NCI-H748 (cell line): Measurements from ENCODE around the gene UBTD1.
"Not testable (repeated sequence)": the region's sequence is repeated elsewhere in the genome, so short reads cannot be mapped to it uniquely, and the experiment has no call there.

ENCODE experiments used
- DNase-seq: peaks from one replicate; lab custom pipeline; 2025; ENCODE audit not compliant: unreplicated experiment; lab: John Stamatoyannopoulos, UW

The UBTD1 gene

DNA sequence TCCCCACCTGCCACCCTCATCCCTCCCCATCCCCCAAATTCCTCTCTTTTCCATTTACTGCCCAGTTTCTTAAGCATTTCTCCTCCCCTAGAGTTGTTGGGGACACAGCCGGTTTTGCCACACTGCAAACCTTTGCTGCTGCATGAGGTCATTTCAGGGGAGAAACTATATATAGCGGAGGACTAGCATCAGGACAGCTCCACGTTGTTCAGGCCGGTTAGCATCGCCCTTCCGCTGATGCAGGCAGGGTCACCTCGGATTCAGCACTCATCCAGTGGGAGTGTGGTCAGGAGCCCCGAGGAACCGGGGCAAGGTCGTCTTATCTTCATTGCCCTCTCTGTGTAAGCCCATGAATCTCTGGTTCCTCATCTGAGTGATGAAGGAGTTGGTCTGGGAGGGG lies 15.6 kb downstream of the UBTD1 start:
- DNase-seq, result no peak

DNA sequence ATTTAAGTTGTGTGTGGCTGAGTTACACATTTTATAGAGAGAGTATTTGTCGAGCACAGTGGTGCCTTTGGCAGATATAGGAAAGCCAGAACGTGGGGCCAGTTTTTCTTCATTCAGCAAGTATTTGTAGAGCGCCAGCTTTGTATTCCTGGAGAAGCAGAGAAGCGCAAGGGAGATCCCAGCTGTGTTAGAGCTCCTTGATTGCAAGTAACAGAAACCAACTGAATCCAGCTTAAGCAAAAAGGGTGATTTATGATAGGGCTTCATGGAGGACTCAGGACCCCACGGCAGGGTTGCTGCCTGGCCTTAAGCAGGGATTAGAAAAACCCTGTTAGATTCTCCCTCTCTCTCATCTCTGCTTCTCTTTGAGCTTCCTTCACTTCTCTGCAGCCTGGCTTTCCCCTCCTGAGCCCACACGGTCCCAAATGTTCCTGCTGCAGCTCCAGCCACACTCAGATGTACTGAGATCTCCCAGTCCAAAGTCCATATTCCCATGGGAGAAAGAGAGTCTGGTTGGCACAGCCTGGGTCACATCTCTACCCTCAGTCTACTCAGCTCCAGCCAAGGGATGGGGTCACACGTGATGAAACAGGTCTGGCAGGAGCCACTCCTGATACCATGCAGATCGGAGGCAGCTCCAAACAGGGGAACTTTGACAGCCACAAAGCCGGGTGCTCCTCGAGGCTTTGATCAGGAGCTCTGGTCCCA lies 16.7 kb downstream of the UBTD1 start:
- peak; percentile 2 for DNase-seq

DNA sequence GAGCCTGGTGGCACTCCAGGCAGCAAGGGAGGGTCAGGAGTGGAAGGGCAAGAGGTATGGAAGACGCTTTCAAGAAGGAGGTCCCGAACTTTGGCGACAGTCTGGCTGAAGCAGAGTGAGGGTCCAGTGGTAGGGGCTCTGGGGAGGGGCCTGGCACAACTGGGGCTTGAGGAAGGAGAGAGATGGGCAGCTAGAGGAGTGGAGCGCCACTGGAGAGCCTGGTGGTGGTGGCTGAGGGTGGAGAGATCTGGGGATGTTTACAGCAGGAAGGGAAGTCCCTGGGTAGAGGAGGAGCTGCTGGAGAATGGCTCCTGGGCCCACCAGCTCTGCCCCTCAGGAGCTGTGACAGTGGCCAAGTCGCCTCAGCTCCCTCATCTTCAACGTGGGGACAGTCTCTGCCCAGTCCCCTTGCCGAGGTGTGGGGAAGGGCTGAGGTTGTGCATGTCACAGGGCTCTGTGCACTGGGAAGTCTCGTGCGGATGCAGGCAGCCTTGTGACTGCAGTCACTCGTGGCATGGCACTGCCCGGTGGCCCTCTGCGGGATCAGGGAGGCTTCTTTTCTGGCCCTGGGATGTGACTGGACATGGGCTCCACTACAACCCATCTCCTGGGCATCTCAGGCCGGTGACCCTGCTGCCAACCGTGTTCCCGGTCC lies 18.5 kb downstream of the UBTD1 start:
- no peak for DNase-seq

DNA sequence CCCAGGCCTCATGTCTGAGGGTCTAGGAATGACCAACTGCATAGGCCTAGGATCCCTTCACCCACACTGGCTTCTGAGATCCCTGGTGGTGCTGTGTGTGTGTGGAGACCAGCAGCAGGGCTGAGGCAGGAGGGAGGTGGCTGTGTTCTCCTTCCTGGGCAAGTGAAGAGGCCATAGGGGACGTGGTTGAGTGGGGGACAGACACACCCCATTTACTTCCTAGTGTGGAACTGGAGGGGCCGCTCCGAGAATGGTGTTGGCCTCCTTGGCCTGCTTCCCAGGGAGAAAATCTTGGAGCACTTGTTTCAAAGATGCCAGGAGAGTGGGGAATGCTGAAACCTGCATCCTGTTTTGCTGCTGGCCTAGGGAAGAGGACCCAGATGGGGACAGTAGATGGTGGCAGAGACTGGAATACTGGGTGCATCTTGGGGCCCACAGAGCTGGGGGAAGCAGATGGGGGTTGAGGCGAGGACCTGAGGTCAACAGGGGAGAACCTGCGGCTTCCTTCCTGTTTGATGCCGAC lies 19.1 kb downstream of the UBTD1 start:
- DNase-seq, result no peak

DNA sequence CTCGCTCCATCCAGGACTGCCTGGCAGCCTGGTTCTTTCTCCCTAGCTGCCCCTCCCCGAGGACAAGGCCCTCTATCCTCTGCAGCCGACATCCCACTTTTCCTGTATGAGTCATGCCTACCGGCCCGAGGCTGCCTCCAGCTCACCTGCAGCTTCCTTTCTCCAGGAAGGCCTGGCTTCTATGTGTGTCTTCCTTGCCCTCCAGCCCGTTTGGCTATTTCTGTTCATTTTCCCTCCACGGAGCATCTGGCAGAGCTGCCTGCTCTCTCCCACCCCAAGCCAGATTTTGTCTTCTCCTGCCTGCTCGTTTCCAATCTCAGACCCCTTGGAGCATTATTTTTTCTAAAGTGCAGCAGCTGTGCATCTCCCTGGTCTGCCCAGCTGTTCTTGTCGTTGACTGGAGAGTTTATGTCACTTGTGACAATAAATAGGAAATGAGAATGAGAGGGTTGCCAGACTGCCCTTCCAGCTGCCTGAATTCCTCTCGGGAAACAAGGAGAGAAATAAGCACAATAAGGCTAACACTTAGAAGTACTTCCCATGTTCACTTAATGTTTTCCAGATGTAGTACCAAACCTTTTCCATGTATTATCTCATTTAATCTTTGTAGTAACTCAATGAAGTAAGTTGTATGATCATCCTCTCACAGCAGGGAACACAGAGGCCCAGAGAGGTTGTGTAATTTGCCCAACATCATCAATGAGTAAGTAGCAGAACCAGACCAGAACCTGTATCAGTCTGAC lies 19.7 kb downstream of the UBTD1 start:
- no peak for DNase-seq

DNA sequence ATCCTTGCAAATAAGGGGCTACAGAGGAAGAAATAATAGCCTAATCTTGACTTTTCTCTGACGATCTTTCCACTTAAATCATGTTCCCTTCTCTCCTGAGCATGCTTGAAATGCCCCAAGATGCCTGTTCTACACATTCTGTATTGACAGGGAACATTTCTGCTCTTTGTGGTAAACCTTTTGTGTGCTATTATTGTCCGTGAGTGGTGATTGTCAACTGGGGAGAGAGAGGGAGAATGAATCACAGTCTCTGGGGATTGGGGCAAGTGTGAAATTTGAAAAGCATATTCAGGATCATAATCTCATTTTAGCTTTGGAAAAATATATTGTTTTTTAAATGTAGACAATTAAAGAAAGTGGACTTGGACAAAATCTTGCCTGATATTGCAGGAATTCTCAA lies 20.6 kb downstream of the UBTD1 start:
- DNase-seq, result no peak

DNA sequence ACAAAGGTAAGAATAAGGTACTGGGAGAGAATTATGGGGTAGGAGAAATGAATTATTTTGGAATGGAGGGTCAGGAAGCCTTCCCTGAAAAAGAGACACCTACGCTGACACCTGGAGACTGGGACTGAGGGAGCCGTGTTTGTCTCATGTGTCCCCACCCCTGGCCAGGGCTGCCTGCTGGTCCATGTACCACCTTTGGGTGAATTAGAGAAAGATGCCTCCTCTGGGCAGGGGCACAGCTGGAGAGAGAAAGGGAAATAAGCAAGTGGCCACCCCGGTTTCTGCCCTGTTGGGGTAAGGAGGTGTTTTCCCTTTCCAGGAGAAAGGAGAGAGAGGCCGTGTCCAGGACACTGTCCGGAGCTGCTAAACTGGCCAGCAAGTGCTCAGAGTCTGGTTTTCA lies 21.8 kb downstream of the UBTD1 start:
- DNase-seq, result no peak

DNA sequence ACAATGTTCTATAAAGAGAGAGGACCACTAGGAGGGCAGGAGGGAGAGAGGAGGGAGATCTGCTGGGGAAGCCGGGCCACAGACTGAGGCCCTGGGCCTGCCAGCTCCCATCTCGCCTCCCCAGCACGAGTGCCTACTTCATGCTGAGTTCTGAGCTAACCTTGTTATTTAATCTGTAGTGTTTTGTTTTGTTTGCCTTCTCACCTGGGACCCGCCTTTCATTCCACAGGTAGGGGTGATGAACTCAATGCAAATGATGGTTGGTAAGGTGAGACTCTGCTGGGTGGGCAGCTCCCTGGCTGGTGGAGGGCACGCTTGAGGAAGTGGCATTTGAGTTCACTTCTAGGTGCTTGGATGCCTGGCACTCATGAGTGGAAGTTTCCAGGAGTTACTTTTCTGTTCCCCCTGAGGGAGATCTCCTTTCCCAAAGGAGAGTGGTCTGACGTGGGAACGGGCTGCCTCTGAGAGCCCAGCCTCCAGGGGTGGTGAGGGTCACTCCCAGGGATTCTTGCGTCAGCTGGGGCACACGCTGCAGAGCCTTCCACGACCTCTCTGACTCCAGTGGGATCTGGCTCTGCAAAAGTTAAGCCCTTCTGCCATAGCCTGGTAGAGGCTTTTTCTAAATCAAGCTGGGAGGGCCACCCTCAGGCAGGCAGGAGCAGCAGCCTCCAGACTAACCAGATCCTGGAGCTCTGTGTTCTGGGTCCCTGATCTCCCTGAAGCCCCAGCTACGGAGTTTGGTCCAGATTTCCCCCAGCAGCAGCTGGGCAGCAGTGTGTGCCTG lies 22.4 kb downstream of the UBTD1 start:
- no peak for DNase-seq

DNA sequence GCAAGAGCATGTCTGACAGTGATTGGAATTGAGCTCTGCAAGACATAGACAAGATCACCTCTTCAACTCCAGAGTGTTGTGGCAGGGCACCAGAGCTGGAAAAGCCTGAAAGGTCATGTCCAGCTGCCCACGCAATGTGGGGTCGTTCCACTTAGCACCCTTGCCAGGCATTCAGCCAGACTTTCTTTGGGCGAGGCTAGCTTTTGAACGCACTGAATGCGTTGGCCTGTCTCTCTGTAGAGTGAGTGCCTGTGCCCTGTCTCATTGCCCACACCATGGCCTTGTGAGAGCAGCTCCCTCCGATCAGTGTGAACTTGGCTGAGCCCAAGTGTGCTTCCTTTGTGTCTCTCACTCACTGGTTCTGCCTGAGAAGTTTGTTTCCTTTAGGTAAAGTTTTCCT lies 23.3 kb downstream of the UBTD1 start:
- no peak for DNase-seq

DNA sequence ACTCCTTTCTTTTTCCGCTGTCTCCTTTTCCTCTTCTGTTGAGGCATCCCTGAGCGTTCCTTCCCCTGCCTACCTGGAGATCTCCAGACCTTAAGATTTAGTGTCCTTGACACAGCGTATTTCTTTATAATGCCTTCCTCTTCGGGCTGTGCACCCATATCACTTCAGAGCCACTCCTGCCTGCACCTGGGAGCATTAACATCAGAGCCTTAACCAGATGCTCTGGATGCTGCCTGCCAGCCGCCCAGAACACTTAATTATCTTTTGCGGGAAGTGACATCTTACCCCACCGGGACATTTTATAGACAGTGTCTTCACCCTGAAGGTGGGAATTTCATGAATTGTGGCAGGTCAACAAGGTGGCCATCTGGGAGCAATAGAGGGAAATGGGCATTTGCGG lies 24.2 kb downstream of the UBTD1 start:
- no peak for DNase-seq

DNA sequence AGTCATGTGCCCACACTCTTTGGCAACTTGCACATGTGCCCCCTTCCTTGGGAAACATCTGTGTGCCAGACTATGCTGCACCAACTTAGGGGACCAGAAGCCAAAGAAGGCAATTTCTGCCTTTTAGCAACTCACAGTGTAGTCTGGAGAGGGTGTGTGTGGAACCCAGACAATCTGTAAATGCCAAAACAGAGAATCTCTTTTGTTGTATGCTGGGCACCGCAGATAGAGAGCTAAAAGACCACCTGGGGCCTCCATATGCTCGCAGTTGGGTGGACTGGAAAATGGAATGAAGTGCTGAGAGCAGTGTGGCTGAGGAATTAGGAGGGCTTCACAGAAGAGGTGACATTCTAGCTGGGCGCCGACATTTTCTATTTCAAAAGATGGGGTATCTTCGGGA lies 26.4 kb downstream of the UBTD1 start:
- DNase-seq, result no peak

DNA sequence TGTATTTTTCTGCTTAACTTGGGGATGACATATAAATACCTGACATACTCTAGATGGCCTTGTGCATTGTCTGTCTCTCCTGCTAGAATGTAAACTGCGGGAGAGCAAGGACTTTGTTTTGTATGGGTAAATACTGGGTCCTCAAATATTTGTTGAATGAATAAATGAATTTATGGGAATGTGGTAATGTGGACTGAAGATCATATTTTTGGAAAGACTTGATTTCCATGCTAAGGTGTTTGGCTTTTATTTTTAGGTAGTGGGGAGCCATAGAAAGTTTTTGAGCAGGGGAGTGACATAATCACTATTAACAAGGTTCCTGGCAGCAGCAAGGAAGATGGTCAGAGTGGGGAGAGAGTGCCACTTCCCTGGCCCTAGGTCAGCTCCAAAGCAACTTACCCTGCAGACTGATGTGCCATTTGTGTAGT lies 27.0 kb downstream of the UBTD1 start:
- DNase-seq, result no peak

DNA sequence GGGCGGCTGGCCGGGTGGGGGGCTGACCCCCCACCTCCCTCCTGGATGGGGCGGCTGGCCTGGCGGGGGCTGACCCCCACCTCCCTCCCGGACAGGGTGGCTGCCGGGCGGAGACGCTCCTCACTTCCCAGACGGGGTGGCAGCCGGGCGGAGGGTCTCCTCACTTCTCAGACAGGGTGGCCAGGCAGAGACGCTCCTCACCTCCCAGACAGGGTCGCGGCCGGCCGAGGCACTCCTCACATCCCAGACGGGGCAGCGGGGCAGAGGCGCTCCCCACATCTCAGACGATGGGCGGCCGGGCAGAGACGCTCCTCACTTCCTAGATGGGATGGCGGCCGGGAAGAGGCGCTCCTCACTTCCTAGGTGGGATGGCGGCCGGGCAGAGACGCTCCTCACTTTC lies 30.2 kb downstream of the UBTD1 start:
- not testable (repeated sequence) for DNase-seq

DNA sequence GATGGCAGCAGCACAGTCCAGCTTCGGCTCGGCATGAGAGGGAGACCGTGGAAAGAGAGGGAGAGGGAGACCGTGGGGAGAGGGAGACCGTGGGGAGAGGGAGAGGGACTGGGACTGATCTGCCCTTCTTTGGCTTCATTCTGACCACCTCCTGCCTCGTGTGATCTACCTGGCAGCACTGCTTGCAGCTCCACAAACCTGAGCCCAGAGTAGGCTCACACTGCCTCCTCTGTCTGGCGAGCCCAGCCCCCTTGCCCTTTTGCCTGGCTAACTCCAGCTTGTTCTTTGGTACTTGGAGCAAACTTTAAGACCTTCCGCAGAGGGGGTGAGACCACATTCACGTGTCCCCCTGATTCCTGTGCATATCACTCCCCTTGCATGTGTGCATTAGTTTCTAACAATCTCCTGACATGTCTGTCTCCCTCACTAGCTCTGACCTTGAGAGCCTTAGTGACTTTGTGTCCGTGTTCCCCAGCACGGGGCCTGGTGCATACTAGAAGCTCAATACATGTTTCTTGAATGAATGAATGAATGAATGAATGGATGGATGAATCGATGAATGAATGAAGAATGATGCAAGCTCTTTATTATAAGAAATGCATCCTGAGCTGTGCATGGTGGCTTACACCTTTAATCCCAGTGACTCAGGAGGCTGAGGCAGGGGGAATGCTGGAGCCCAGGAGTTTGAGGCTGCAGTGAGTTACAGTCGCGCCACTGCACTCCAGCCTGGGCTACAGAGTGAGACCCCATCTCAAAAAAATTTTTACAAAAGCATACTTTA lies 31.2 kb downstream of the UBTD1 start:
- no peak for DNase-seq

DNA sequence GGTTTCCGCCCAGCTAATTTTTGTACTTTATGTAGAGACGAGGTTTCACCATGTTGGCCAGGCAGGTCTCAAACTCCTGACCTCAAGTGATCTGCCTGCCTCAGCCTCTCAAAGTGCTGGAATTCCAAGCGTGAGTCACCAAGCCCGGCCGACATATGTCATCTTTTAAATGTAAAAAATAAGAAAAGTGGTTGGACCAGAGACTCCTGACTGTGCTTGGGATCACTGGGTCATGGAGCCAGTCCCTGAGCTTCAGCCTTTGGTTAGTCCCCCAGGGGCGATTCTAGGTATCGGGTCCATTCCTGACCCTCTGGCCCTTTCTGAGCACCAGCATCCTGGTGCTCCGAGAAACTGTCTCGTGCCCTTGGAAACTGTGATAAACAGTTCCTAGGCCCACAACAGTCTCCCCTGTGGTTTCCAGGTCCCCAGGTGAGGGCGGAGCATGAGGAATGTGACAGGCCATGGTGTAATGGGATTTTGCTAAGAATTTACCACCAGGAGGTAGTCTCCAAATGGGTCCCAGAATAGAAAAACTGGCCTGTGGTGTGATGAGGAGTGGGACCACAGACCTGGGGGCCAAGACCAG lies 32.8 kb downstream of the UBTD1 start:
- DNase-seq, result no peak

DNA sequence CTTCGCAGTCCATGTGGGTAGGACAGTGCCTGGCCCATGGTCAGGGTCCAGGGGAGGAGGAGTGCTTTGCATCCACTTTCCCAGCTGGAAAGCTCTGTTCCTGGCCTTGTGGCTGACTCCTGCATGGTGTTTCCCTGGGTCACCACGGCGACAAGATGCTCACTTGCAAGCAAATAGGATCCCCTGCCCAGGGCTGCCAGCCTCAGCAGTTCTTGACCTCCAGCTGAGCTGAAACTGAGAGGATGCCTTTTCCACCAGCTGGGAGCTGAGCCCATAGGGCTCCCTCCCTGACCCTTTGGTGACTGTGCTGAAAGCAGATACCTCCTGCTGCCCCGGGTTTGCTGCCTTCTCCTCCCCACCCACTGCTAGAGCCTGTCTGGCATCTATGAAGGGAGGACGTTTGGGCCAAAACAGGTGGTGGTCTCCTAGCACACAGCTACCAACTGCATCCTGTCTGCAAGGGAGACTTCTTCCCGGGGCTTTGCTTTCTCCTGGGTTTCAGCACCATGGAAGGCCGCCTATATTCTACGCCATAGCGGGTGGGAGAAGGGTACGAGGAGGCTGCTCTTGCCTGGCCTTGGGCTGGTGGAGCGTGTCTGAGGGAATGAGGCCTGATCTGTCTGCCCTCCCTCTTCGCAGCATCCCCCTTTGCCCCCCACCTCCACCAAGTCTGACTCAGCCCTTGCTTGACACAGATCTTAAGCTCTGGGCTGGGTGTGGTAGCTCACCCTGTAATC lies 34.4 kb downstream of the UBTD1 start:
- DNase-seq, result peak; percentile 2

DNA sequence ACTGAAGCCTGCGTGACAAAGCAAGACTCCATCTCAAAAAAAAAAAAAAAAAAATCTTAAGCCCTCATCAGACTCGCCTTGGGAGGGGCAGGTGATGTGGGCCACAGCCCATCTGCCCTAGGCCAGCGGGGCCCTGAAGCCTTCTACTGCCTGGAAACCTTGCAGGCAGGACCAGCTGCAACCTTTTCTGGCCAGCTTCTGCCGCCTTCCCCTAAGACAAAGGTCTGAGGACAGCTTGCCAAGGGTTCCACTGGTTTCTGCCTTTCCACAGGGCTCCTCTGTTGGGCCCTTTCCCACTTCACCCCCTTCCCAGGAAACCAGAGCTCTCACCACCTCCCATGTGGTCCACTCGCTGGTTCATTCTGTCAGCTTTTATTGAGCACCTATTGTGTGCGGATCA lies 35.2 kb downstream of the UBTD1 start:
- no peak for DNase-seq

DNA sequence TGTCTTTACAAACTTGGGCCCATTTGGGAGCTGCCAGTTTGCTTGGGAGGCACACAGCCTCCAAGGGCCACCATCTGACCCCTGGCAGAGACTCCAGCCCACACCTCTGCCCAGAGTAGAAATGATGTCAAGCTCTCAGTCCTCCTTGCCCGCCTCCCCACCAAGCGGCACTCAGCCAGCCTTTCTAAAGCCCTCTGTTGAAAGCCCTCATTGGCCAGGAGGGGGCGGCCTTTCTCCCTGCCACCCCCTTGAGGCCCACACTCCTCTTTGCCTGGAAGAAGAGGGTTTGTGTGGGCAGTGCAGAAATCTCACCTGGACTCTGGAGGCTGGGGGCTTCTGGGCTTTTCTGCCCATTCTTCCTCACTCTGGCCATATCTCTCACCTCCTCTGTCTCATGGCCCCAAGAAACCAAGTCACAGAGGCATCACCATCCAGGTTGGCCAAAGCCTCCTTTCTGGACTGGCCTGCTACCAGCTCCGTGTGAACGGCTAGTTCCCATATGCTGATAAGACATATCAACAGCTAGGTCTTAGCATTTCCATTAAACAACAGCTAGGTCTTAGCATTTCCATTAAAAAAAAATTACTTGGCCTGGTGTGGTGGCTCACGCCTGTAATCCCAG lies 36.1 kb downstream of the UBTD1 start:
- no peak for DNase-seq
